Germinal center (tissue), 1 donor: ENCODE measurements around the gene RASAL1.
A peak's percentile ranks its signal among the peaks of the same experiment; 100 is the strongest.
"Not testable (repeated sequence)": the region's sequence is repeated elsewhere in the genome, so short reads cannot be mapped to it uniquely, and the experiment has no call there.

Source experiments
- DNase-seq: peaks from one replicate; pipeline ENCODE4 v3.0.0; 2012; ENCODE audit warnings: mixed read lengths, low spot score

The RASAL1 gene

GRCh38 chr12:113138826-113139225 lies 3.3 kb upstream of the RASAL1 start:
- no peak for DNase-seq

- DNase-seq: no peak
These were observed 2.6 kb upstream of the RASAL1 start for GRCh38 chr12:113137861-113138783.

GRCh38 chr12:113136990-113137511 lies 1.5 kb upstream of the RASAL1 start:
- no peak for DNase-seq

GRCh38 chr12:113136128-113136989 lies 798 bp upstream of the RASAL1 start:
- DNase-seq: peak; percentile 55

GRCh38 chr12:113134521-113134951 lies 1.0 kb downstream of the RASAL1 start:
- DNase-seq: no peak

- no peak for DNase-seq
These were observed 1.5 kb downstream of the RASAL1 start for GRCh38 chr12:113134071-113134470.

- DNase-seq: no peak
These were observed 1.9 kb downstream of the RASAL1 start for GRCh38 chr12:113133666-113134065.

- DNase-seq: no peak
These were observed 2.5 kb downstream of the RASAL1 start for GRCh38 chr12:113133036-113133435.

GRCh38 chr12:113131556-113131955 lies 4.0 kb downstream of the RASAL1 start:
- no peak for DNase-seq

GRCh38 chr12:113130457-113131135 lies 5.0 kb downstream of the RASAL1 start:
- DNase-seq: peak; percentile 87

GRCh38 chr12:113129664-113130456 lies 5.7 kb downstream of the RASAL1 start:
- DNase-seq: peak; percentile 34

GRCh38 chr12:113128802-113129663 lies 6.5 kb downstream of the RASAL1 start:
- DNase-seq: peak; percentile 86

GRCh38 chr12:113127791-113128199 lies 7.8 kb downstream of the RASAL1 start:
- no peak for DNase-seq

- peak; percentile 48 for DNase-seq
These were observed 14.7 kb downstream of the RASAL1 start for GRCh38 chr12:113120670-113121370.

GRCh38 chr12:113119980-113120669 lies 15.4 kb downstream of the RASAL1 start:
- no peak for DNase-seq

- DNase-seq: no peak
These were observed 17.4 kb downstream of the RASAL1 start for GRCh38 chr12:113118142-113118541.

- not testable (repeated sequence) for DNase-seq
These were observed 17.9 kb downstream of the RASAL1 start for GRCh38 chr12:113117684-113118083.

- no peak for DNase-seq
These were observed 18.7 kb downstream of the RASAL1 start for GRCh38 chr12:113116875-113117274.
